Measurements from ENCODE around the gene MED27.
"Not testable (repeated sequence)": the region's sequence is repeated elsewhere in the genome, so short reads cannot be mapped to it uniquely, and the experiment has no call there.

Gene MED27

GRCh38 chr9:131934673-131935072, 145.0 kb downstream of the MED27 start:
- TF ChIP-seq CTCF (IDR thresholded peaks at IDR 0.05; ENCODE audit: control insufficient read depth, insufficient read depth, low read depth, low read length, missing control alignments): no peak
- no peak overlapping the region for H3K4me3 ChIP-seq (ENCODE audit: control insufficient read depth, low read depth, low read length)
- no peak for DNase-seq (ENCODE audit: low read depth)

DNA sequence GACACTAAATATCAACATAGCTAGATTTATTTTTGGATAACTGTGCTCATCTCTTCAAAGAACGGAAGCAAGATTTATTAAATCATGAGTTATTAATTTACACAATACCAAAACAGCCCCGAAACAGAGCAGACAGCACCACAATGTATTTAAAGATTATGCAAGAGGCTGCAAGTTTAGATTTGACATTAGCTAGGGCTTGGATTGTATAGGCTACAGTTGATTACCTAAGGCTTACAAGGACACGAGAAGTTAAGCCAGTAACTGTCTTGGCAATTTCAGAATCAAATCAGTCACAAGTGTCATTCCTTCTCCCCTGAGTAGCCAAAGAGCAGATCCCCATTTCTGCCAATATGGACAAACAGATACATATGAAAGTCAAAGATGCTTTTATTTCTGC, 152.6 kb downstream of the MED27 start:
- no peak for TF ChIP-seq CTCF (IDR thresholded peaks at IDR 0.05; ENCODE audit: control insufficient read depth, insufficient read depth, low read depth, low read length, missing control alignments)
- DNase-seq (ENCODE audit: low read depth): no peak
- no peak overlapping the region for H3K4me3 ChIP-seq (ENCODE audit: control insufficient read depth, low read depth, low read length)

DNA sequence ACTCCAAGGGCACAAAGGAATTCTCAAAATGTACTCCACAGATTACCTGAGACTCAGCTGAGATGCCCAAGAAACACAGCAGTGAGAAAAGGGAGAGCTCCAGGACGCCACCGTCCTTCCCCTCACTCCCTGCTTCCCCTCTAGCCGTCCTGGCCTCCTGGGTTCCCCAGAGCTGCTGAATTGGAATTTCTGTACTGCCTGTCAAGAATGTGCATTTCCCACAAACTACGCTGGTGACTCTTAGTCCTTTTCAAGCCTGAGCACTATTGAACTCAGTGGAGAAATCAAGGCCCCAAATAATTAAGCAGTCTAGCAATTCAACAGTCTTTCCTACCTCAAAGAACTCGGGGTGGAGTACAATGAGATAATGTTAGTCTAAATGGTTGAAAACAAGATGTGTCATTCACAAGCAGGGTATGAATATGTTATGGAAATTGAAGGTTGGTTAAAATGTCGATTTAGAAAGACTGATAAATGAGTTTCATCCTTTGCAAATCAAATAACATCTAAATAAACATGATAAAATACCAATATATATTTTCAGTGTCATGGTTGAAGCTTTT, 153.2 kb downstream of the MED27 start:
- no peak for TF ChIP-seq CTCF (IDR thresholded peaks at IDR 0.05; ENCODE audit: control insufficient read depth, insufficient read depth, low read depth, low read length, missing control alignments)
- H3K4me3 ChIP-seq (ENCODE audit: control insufficient read depth, low read depth, low read length): no peak overlapping the region
- DNase-seq (ENCODE audit: low read depth): no peak

GRCh38 chr9:131925677-131926177, 153.9 kb downstream of the MED27 start:
- TF ChIP-seq CTCF (IDR thresholded peaks at IDR 0.05; ENCODE audit: control insufficient read depth, insufficient read depth, low read depth, low read length, missing control alignments): no peak
- H3K4me3 ChIP-seq (ENCODE audit: control insufficient read depth, low read depth, low read length): no peak overlapping the region
- no peak for DNase-seq (ENCODE audit: low read depth)

GRCh38 chr9:131923766-131924165, 155.9 kb downstream of the MED27 start:
- H3K4me3 ChIP-seq (ENCODE audit: control insufficient read depth, low read depth, low read length): no peak overlapping the region
- no peak for TF ChIP-seq CTCF (IDR thresholded peaks at IDR 0.05; ENCODE audit: control insufficient read depth, insufficient read depth, low read depth, low read length, missing control alignments)
- no peak for DNase-seq (ENCODE audit: low read depth)

GRCh38 chr9:131923132-131923671, 156.5 kb downstream of the MED27 start:
- no peak for DNase-seq (ENCODE audit: low read depth)
- TF ChIP-seq CTCF (IDR thresholded peaks at IDR 0.05; ENCODE audit: control insufficient read depth, insufficient read depth, low read depth, low read length, missing control alignments): no peak
- no peak overlapping the region for H3K4me3 ChIP-seq (ENCODE audit: control insufficient read depth, low read depth, low read length)

DNA sequence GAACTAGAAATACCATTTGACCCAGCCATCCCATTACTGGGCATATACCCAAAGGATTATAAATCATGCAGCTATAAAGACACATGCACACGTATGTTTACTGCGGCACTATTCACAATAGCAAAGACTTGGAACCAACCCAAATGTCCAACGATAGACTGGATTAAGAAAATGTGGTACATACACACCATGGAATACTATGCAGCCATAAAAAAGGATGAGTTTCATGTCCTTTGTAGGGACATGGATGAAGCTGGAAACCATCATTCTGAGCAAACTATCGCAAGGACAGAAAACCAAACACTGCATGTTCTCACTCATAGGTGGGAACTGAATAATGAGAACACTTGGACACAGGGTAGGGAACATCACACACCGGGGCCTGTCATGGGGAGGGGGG, 158.0 kb downstream of the MED27 start:
- not testable (repeated sequence) for H3K4me3 ChIP-seq (ENCODE audit: control insufficient read depth, low read depth, low read length); DNase-seq (ENCODE audit: low read depth)
